Spleen (tissue), 7 donors: Measurements from ENCODE around the gene FAH.

Experiments
- POLR2A ChIP-seq, 3 donors: fragments of 450-650 bp; IDR thresholded peaks; one replicate each; pipeline ENCODE4 v1.5.1; 2017; ENCODE audit warnings: antibody characterized with exemption in 3 of 3, mild to moderate bottlenecking in 1 of 3
- TF ChIP-seq, protein P1 (sequence below), 11 experiments: fragments of 200-600 bp in 7 of 11; fragments of 450-650 bp in 4 of 11; sonication (generic) in 4 of 11; IDR thresholded peaks in 8 of 11; conservative IDR thresholded peaks in 3 of 11; 1 replicate in 7 of 11; 2 replicates in 4 of 11; pipeline versions ENCODE4 v1.4.0 to v1.8.0; 2016 to 2021; ENCODE audit warnings: antibody characterized with exemption in 11 of 11, inconsistent platforms in 4 of 11, mild to moderate bottlenecking in 1 of 11
- donor health status: DM: no; HTN: no; CAD: no; lungs with moderate emphysema.
- donor health status: DM: no; HTN: no; CAD: no.
- donor health status: DM: no; HTN: no; CAD: no.

- no peak for TF ChIP-seq POLR2A (IDR thresholded peaks at IDR 0.05)
- TF ChIP-seq, protein P1, sequence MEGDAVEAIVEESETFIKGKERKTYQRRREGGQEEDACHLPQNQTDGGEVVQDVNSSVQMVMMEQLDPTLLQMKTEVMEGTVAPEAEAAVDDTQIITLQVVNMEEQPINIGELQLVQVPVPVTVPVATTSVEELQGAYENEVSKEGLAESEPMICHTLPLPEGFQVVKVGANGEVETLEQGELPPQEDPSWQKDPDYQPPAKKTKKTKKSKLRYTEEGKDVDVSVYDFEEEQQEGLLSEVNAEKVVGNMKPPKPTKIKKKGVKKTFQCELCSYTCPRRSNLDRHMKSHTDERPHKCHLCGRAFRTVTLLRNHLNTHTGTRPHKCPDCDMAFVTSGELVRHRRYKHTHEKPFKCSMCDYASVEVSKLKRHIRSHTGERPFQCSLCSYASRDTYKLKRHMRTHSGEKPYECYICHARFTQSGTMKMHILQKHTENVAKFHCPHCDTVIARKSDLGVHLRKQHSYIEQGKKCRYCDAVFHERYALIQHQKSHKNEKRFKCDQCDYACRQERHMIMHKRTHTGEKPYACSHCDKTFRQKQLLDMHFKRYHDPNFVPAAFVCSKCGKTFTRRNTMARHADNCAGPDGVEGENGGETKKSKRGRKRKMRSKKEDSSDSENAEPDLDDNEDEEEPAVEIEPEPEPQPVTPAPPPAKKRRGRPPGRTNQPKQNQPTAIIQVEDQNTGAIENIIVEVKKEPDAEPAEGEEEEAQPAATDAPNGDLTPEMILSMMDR (IDR thresholded peaks at IDR 0.05 in 8 of 11, conservative IDR thresholded peaks at IDR 0.05 in 3 of 11), result no peak
These were observed 39.2 kb downstream of the FAH start for GRCh38 chr15:80191897-80192595.
